DND-41 (cell line): ENCODE data around the gene RBM39.

Source experiments
- EZH2 ChIP-seq: IDR thresholded peaks from 3 replicates; pipeline ENCODE4 v1.6.1; 2012; ENCODE audit warnings: borderline replicate concordance, low read depth, mild to moderate bottlenecking, moderate library complexity, low read length, inconsistent platforms; ENCODE audit not compliant: severe bottlenecking
- TF ChIP-seq, protein P1 (sequence below): IDR thresholded peaks from 2 replicates; pipeline ENCODE4 v1.5.1; 2012; ENCODE audit warnings: borderline replicate concordance, low read length, moderate library complexity, mild to moderate bottlenecking; ENCODE audit not compliant: poor library complexity, severe bottlenecking; ENCODE audit errors: extremely low read depth

- TF ChIP-seq, protein P1, sequence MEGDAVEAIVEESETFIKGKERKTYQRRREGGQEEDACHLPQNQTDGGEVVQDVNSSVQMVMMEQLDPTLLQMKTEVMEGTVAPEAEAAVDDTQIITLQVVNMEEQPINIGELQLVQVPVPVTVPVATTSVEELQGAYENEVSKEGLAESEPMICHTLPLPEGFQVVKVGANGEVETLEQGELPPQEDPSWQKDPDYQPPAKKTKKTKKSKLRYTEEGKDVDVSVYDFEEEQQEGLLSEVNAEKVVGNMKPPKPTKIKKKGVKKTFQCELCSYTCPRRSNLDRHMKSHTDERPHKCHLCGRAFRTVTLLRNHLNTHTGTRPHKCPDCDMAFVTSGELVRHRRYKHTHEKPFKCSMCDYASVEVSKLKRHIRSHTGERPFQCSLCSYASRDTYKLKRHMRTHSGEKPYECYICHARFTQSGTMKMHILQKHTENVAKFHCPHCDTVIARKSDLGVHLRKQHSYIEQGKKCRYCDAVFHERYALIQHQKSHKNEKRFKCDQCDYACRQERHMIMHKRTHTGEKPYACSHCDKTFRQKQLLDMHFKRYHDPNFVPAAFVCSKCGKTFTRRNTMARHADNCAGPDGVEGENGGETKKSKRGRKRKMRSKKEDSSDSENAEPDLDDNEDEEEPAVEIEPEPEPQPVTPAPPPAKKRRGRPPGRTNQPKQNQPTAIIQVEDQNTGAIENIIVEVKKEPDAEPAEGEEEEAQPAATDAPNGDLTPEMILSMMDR = no peak
- TF ChIP-seq EZH2 = no peak
Measured at GRCh38 chr20:35718972-35719635, 23.0 kb downstream of the RBM39 start.
